ENCODE data around the gene PRR19. TPM values are rescaled to one million over a fixed set of nuclear protein-coding genes. Genes with fewer than 3 reads are reported as not detected.

PRR19 gene
- total RNA-seq, 2 experiments from 2014 or later = 0.38 to 0.49 TPM

- ChIA-PET CTCF (interaction anchor here (1.5 to 1.6 kb wide), 2 partner anchors 17 to 180 kb away, joined by 4 read pairs; partner anchors contain the start of gene POU2F2), POLR2A (no interaction called here)
- Mint-ChIP-seq H3K4me3 (peak overlapping the region; percentile 68), H3K4me1 (ENCODE audit: low read depth) (peaks cover 19% of the 10 kb centered on the region), H3K27ac (no peak overlapping the region), H3K36me3 (ENCODE audit: low read depth) (no peaks in the 10 kb centered on the region), H3K27me3 (peaks cover 35% of the 10 kb centered on the region), H3K9me3 (no peaks in the 10 kb centered on the region)
- DNase-seq (no peak), ATAC-seq (no peak)
- intact Hi-C loops (cut with micrococcal nuclease) = no loop called here
- no peak for TF ChIP-seq CTCF (IDR thresholded peaks at IDR 0.05)
Observed at GRCh38 chr19:42312370-42312769, 10.4 kb downstream of the PRR19 start.

GRCh38 chr19:42313096-42313839 lies 11.3 kb downstream of the PRR19 start, which contains the start of gene TMEM145:
Gene TMEM145, plus strand, starts transcription at chr19:42313309. Its CDS starts 68 bp downstream, at chr19:42313377.
- ChIA-PET CTCF (interaction anchor here (0.8 to 1.5 kb wide), 3 partner anchors 8 to 180 kb away, joined by 3 read pairs; no protein-coding TSS in a partner anchor), POLR2A (interaction anchor here (1.6 kb wide), 1 partner anchor 11 kb away, joined by 5 read pairs; the partner anchor contains the start of genes PAFAH1B3 and PRR19)
- intact Hi-C loops (cut with micrococcal nuclease) = no loop called here
- DNase-seq (peak; percentile 69), ATAC-seq (peak; percentile 79)
- no peaks in the 10 kb centered on the region for H3K9me3 Mint-ChIP-seq
- peak within 1 kb of the TSS; percentile 68 for H3K4me3 Mint-ChIP-seq
- no peaks in the 10 kb centered on the region for H3K36me3 Mint-ChIP-seq (ENCODE audit: low read depth)
- H3K27me3 Mint-ChIP-seq = peaks cover 35% of the 10 kb centered on the region
- TF ChIP-seq CTCF (IDR thresholded peaks at IDR 0.05) = no peak
- H3K4me1 Mint-ChIP-seq (ENCODE audit: low read depth) = peaks cover 21% of the 10 kb centered on the region
- no peak within 1 kb of the TSS for H3K27ac Mint-ChIP-seq

GRCh38 chr19:42313840-42314755 lies 12.2 kb downstream of the PRR19 start:
- CTCF ChIA-PET = interaction anchor here (0.8 to 1.5 kb wide), 3 partner anchors 9 to 181 kb away, joined by 3 read pairs; no protein-coding TSS in a partner anchor
- peaks cover 35% of the 10 kb centered on the region for H3K27me3 Mint-ChIP-seq

GRCh38 chr19:42315024-42315423 lies 13.1 kb downstream of the PRR19 start:
- intact Hi-C loops (cut with micrococcal nuclease) = no loop called here
- H3K36me3 Mint-ChIP-seq (ENCODE audit: low read depth) = no peaks in the 10 kb centered on the region
- H3K4me1 Mint-ChIP-seq (ENCODE audit: low read depth) = peaks cover 21% of the 10 kb centered on the region
- TF ChIP-seq CTCF (IDR thresholded peaks at IDR 0.05) = no peak
- ChIA-PET CTCF (no interaction called here), POLR2A (no interaction called here)
- ATAC-seq = no peak
- H3K27ac Mint-ChIP-seq = no peak overlapping the region
- no peak for DNase-seq
- H3K4me3 Mint-ChIP-seq = no peak overlapping the region
- no peaks in the 10 kb centered on the region for H3K9me3 Mint-ChIP-seq
- peaks cover 35% of the 10 kb centered on the region for H3K27me3 Mint-ChIP-seq

More at GRCh38 chr19:42313840-42314755, 12.2 kb downstream of the PRR19 start:
- Mint-ChIP-seq H3K36me3 (ENCODE audit: low read depth) (no peaks in the 10 kb centered on the region), H3K4me1 (ENCODE audit: low read depth) (peaks cover 21% of the 10 kb centered on the region), H3K27ac (no peak overlapping the region), H3K4me3 (peak overlapping the region; percentile 56), H3K9me3 (no peaks in the 10 kb centered on the region)
- intact Hi-C loops (cut with micrococcal nuclease) = no loop called here
- POLR2A ChIA-PET = interaction anchor here (1.6 kb wide), 1 partner anchor 12 kb away, joined by 5 read pairs; the partner anchor contains the start of genes PAFAH1B3 and PRR19
- DNase-seq (no peak), ATAC-seq (no peak)
- TF ChIP-seq CTCF (IDR thresholded peaks at IDR 0.05) = no peak
